IPS-20b (cell line): ENCODE data around the gene NR2F2.
A peak's percentile ranks its signal among the peaks of the same experiment; 100 is the strongest.

Experiments
- H3K27ac ChIP-seq: one replicate; pipeline ENCODE4 v1.5.1; 2013; ENCODE audit warnings: low read length
- H3K27me3 ChIP-seq: 2 replicates; pipeline ENCODE4 v1.6.1; 2013; ENCODE audit warnings: mild to moderate bottlenecking, low read length, inconsistent platforms; ENCODE audit not compliant: insufficient read depth
- H3K36me3 ChIP-seq: 2 replicates; pipeline ENCODE4 v1.6.1; 2013; ENCODE audit warnings: low read depth, mild to moderate bottlenecking, inconsistent platforms, low read length, moderate library complexity; ENCODE audit not compliant: insufficient read depth
- H3K4me1 ChIP-seq: 2 replicates; pipeline ENCODE4 v1.6.1; 2013; ENCODE audit warnings: mild to moderate bottlenecking, control low read depth, inconsistent platforms, low read length, moderate library complexity; ENCODE audit not compliant: insufficient read depth
- H3K4me3 ChIP-seq: 2 replicates; pipeline ENCODE4 v1.5.1; 2013; ENCODE audit warnings: mild to moderate bottlenecking, low read length, inconsistent platforms
- H3K9ac ChIP-seq: 2 replicates; pipeline ENCODE4 v1.6.1; 2013; ENCODE audit warnings: low read depth, mild to moderate bottlenecking, inconsistent platforms, low read length, moderate library complexity
- H3K9me3 ChIP-seq: 2 replicates; pipeline ENCODE4 v1.6.1; 2013; ENCODE audit warnings: mild to moderate bottlenecking, low read depth, low read length, inconsistent platforms; ENCODE audit not compliant: insufficient read depth

Gene NR2F2

DNA sequence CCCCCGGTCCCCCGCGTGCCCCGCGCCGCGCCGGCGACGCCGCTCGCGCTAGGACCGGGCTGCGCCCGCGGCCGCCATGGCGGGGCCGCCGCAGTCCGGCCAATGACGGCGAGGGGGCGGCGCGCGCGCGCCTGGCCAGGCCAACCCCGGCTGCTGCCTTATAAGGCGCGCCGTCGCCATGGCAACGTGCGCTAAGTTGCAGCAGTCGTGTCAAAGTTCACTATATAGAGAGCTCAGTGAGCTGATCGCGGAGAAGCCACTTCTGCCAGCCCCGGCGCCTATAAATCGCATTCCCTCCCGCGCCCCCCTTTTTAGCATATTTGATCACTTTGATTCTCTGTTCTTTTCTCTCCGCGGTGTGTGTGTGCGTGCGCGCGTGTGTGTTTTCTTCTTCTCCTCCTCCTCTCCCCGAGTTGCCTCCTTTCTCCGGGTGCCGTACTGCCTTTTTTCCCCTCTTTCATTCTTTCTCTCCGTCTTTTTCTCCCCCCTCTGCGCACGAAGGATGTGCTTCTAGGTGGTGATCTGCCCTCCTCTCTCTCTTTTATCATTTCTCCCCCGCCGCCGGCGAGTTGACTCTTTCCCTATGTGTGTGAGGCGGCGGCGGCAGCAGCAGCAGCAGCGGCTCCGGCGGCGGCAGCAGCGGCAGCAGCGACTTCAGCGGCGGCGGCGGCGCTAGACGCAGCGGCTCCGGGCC, at the start of gene NR2F2:
TSS of gene NR2F2 (plus strand) at position 251 of the 694 bp plus-strand sequence. CDS start 1,406 bp downstream, outside the sequence.
- Histone ChIP-seq H3K9me3 (no peaks in the 10 kb centered on the region; the same call in 1 of the 2 replicates), H3K27me3 (peaks cover 95% of the 10 kb centered on the region), H3K4me3 (peak within 1 kb of the TSS; percentile 62), H3K36me3 (no peaks in the 10 kb centered on the region), H3K27ac (no peak within 1 kb of the TSS), H3K9ac (no peak within 1 kb of the TSS; the same call in 1 of the 2 replicates), H3K4me1 (peaks cover 20% of the 10 kb centered on the region; the same call in 1 of the 2 replicates)

DNA sequence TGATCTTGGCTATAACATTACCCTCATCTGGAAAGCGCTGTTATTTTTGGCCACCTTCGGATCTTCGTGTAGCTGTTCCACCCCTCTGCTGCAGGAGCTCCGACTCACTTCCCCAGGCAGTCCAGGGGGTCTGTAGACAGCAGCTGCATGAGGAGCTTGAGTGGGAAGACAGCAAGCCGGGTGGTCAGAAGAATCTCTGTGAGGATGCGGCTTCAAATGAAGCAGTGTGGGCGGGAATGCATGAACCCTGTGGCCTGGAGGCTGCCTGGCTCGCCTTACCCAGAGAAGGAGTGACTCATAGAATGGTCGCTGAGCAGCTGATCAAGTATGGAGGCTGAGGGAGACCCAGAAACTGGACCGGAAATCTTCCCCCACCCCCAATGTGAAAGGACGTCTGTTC, 45.2 kb upstream of the NR2F2 start:
- Histone ChIP-seq H3K9me3 (no peaks in the 10 kb centered on the region), H3K9ac (no peak overlapping the region), H3K4me1 (no peaks in the 10 kb centered on the region), H3K27me3 (0 out of 2 replicates have a peak, but pooled peaks cover 9% of the 10 kb centered on the region), H3K4me3 (no peak overlapping the region), H3K27ac (no peak overlapping the region), H3K36me3 (no peaks in the 10 kb centered on the region)

DNA sequence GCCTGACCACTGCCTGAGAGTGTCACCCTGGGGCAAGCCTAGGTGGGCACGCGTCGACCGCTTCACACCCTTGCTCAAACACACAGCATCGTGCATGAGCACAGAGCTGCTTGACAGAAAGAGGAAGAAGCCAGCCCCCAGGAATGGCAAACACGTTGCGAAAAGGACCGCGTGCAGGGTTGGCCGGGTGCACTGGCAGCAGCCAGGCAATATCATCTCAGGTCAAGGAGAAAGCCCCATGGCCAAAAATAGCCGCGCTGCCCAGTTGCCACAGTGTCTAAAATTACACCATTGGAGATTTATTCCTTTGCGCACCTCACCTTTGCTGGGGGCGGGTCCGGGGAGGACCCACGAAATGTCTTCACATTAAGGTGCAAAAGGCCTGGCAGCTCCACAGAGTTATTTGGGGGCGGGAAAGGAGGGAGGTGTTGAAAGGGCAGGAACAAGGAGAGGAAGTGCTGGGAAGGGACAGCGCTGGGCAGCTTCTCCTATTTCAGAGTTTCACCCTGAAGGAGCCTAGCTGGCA, 44.7 kb upstream of the NR2F2 start:
- Histone ChIP-seq H3K9ac (no peak overlapping the region), H3K36me3 (no peaks in the 10 kb centered on the region), H3K27me3 (0 out of 2 replicates have a peak, but pooled peaks cover 9% of the 10 kb centered on the region), H3K4me3 (no peak overlapping the region), H3K27ac (no peak overlapping the region), H3K9me3 (no peaks in the 10 kb centered on the region), H3K4me1 (no peaks in the 10 kb centered on the region)

DNA sequence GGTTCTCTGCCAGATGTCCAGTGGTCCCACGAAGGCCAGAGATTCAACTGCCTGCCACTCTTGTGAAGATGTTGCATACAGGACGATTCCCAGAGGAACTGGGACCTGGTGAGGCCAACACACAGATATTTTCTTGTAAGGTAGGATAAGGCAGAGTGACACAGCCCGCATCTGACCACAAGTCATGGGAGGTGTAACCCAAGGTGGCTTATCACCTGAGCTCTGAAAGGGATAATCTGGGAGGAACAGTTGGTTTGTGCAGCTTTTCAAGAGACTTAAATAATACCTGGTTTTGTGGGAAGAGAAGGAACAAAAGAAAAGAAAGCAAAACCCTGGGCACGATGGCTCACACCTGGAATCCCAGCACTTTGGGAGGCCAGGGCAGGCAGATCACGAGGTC, 39.8 kb upstream of the NR2F2 start:
- Histone ChIP-seq H3K4me1 (peaks cover 16% of the 10 kb centered on the region; the same call in 1 of the 2 replicates), H3K36me3 (no peaks in the 10 kb centered on the region), H3K9me3 (no peaks in the 10 kb centered on the region), H3K27ac (no peak overlapping the region), H3K4me3 (no peak overlapping the region), H3K27me3 (0 out of 2 replicates have a peak, but pooled peaks cover 1% of the 10 kb centered on the region), H3K9ac (no peak overlapping the region)

DNA sequence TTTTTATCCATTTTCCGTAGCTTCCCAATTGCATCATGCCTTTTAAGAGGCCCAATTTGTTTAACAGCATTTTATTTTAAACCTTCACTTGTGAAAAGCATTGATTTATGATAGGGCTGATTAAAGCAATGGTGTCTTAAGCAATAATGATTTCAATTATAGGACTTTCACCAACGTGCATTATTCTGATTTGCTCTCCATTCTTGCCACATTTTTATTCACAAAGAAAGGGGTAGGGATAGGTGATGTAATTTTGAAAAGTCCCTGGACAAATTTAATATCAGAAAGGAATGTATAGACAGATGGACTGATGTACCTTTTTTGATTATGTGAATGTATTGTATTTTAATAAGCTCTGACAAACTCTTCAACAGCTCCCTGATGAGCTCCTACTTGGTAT, 37.9 kb upstream of the NR2F2 start:
- Histone ChIP-seq H3K27ac (no peak overlapping the region), H3K4me3 (no peak overlapping the region), H3K4me1 (peaks cover 16% of the 10 kb centered on the region; the same call in 1 of the 2 replicates), H3K36me3 (no peaks in the 10 kb centered on the region), H3K9me3 (peaks cover 3% of the 10 kb centered on the region; the same call in 1 of the 2 replicates), H3K9ac (no peak overlapping the region), H3K27me3 (no peaks in the 10 kb centered on the region)

- H3K36me3 ChIP-seq = no peaks in the 10 kb centered on the region
- H3K4me1 ChIP-seq = peaks cover 16% of the 10 kb centered on the region; the same call in 1 of the 2 replicates
- peaks cover 11% of the 10 kb centered on the region for H3K9me3 ChIP-seq
- no peak overlapping the region for H3K9ac ChIP-seq
- no peak overlapping the region for H3K4me3 ChIP-seq
- no peaks in the 10 kb centered on the region for H3K27me3 ChIP-seq
- H3K27ac ChIP-seq = no peak overlapping the region
Measured at GRCh38 chr15:96293441-96293840, 37.1 kb upstream of the NR2F2 start.

DNA sequence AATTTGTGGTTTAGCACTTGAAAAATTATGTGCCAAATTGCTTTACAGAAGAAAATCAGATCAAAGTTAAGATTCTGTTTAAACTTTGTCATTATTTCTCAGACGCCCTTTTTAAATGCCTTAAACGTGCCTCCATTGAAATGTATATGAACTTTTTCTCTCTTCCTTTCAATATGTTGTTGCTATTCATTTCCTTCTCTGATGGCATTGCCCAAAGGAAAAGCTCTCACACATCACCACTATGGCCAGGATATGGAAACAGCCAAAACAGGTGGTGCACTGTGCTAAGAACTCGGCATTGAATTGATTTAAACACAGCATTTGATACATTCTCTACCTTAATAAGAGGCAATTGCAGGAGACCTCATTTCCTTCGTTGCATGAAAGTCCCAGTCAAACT, 35.7 kb upstream of the NR2F2 start:
- Histone ChIP-seq H3K36me3 (no peaks in the 10 kb centered on the region), H3K4me3 (no peak overlapping the region), H3K4me1 (peaks cover 16% of the 10 kb centered on the region; the same call in 1 of the 2 replicates), H3K27ac (no peak overlapping the region), H3K27me3 (no peaks in the 10 kb centered on the region), H3K9ac (no peak overlapping the region), H3K9me3 (peaks cover 19% of the 10 kb centered on the region)

- no peaks in the 10 kb centered on the region for H3K27me3 ChIP-seq
- no peak overlapping the region for H3K9ac ChIP-seq
- H3K27ac ChIP-seq = no peak overlapping the region
- no peak overlapping the region for H3K4me3 ChIP-seq
- peaks cover 19% of the 10 kb centered on the region for H3K9me3 ChIP-seq
- no peaks in the 10 kb centered on the region for H3K36me3 ChIP-seq
- H3K4me1 ChIP-seq = peaks cover 16% of the 10 kb centered on the region; the same call in 1 of the 2 replicates
Measured at GRCh38 chr15:96296264-96296663, 34.2 kb upstream of the NR2F2 start.

- H3K4me3 ChIP-seq = no peak overlapping the region
- peaks cover 16% of the 10 kb centered on the region; the same call in 1 of the 2 replicates for H3K4me1 ChIP-seq
- H3K9ac ChIP-seq = no peak overlapping the region
- H3K27me3 ChIP-seq = no peaks in the 10 kb centered on the region
- peaks cover 19% of the 10 kb centered on the region for H3K9me3 ChIP-seq
- H3K36me3 ChIP-seq = no peaks in the 10 kb centered on the region
- no peak overlapping the region for H3K27ac ChIP-seq
Measured at GRCh38 chr15:96297783-96298182, 32.7 kb upstream of the NR2F2 start.

DNA sequence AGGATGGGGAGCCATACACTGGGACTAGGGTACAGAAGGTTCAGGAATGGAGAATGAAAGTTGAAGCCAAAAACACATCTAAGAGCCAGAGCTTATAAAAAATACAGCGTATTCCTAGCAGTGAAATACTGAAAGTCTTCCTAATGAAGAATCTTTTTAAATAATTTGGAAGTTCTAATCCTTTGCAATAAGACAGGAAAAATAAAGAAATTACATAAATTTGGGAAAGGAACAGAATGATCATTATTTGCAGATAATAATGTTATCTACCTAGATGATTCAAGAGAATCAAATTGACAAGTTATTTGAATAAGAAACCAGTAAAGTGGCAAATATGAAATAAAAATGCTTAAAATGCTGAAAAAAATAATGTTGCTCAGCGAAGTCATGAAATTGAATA, 32.3 kb upstream of the NR2F2 start:
- no peak overlapping the region for H3K27ac ChIP-seq
- no peaks in the 10 kb centered on the region for H3K27me3 ChIP-seq

GRCh38 chr15:96300836-96301235, 29.7 kb upstream of the NR2F2 start:
- H3K9me3 ChIP-seq = peaks cover 19% of the 10 kb centered on the region
- H3K27me3 ChIP-seq = no peaks in the 10 kb centered on the region
- H3K27ac ChIP-seq = no peak overlapping the region
- H3K4me1 ChIP-seq = no peaks in the 10 kb centered on the region; the same call in 1 of the 2 replicates
- no peak overlapping the region for H3K4me3 ChIP-seq
- H3K36me3 ChIP-seq = no peaks in the 10 kb centered on the region
- no peak overlapping the region for H3K9ac ChIP-seq

More for the DNA sequence above, 32.3 kb upstream of the NR2F2 start:
- Histone ChIP-seq H3K4me3 (no peak overlapping the region), H3K9me3 (peaks cover 19% of the 10 kb centered on the region), H3K36me3 (no peaks in the 10 kb centered on the region), H3K4me1 (peaks cover 16% of the 10 kb centered on the region; the same call in 1 of the 2 replicates), H3K9ac (no peak overlapping the region)

DNA sequence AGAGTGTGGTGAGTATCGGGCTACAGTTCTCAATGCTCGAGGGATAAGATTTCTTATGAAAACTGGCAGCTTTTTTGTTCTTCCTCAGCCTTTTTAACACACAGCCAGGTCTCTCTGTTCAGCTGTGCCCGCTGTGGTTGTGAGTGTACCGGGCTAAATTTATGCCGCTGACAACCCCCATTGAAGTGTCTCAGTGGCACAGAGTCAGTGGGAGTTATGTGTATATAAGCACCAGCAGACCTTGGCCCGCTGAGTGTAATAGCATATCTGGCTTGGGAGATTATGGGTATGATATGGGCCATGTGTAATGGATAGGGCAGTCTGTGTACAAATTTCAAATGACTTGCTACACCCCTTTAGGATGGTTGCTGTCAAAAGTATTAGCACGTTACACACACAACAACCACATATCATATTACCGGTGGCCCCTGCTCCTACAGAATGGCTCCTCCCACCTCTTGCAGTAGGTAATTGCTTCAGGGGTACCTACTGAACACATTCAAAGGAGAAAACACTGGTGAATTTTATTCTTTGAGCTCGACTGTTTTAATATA, 26.9 kb upstream of the NR2F2 start:
- no peak overlapping the region for H3K27ac ChIP-seq

More for the DNA sequence above, 26.9 kb upstream of the NR2F2 start:
- H3K27me3 ChIP-seq = no peaks in the 10 kb centered on the region
- H3K9me3 ChIP-seq = peaks cover 7% of the 10 kb centered on the region
- no peaks in the 10 kb centered on the region for H3K4me1 ChIP-seq
- no peak overlapping the region for H3K9ac ChIP-seq
- H3K36me3 ChIP-seq = no peaks in the 10 kb centered on the region
- no peak overlapping the region for H3K4me3 ChIP-seq
